Dermis microvascular lymphatic vessel endothelial cell (primary cell): ENCODE measurements around the gene RAD51B. TPM values are rescaled to one million over a fixed set of nuclear protein-coding genes. Genes with fewer than 3 reads are reported as not detected.

Source experiments
- DNase-seq, 2 donors: peaks; one replicate each; pipeline versions ENCODE4 v3.0.0 to v3.0.0-alpha.2; 2010; ENCODE audit warnings: low read depth in 2 of 2
- total RNA-seq: library from RNA; depleted of rRNA; stranded (reverse); fragments of >200 nt; gene quantifications from 2 replicates; pipeline ENCODE4 v1.2.1, GENCODE V29; 2014

Gene RAD51B
- total RNA-seq, 1 donor from 2014 or later, result 9.2 TPM

- no peak for DNase-seq
These were observed 913.7 kb downstream of the RAD51B start for GRCh38 chr14:68733086-68733914.

GRCh38 chr14:68734231-68734732 is 914.7 kb downstream of the RAD51B start:
- peak in 1 of 2 donors; percentile 49 for DNase-seq

GRCh38 chr14:68735856-68736255 is 916.3 kb downstream of the RAD51B start:
- DNase-seq, result no peak

- DNase-seq, result no peak
These were observed 916.9 kb downstream of the RAD51B start for GRCh38 chr14:68736471-68736871.

GRCh38 chr14:68737086-68737485 is 917.5 kb downstream of the RAD51B start:
- no peak for DNase-seq

GRCh38 chr14:68738559-68738958 is 919.0 kb downstream of the RAD51B start:
- DNase-seq, result no peak

- no peak for DNase-seq
These were observed 920.1 kb downstream of the RAD51B start for GRCh38 chr14:68739701-68740100.

- DNase-seq, result no peak
These were observed 921.4 kb downstream of the RAD51B start for GRCh38 chr14:68740788-68741476.

GRCh38 chr14:68741477-68741791 is 921.9 kb downstream of the RAD51B start:
- DNase-seq, result no peak

GRCh38 chr14:68741839-68742470 is 922.4 kb downstream of the RAD51B start:
- DNase-seq, result no peak

- DNase-seq, result no peak
These were observed 925.0 kb downstream of the RAD51B start for GRCh38 chr14:68744613-68745012.

GRCh38 chr14:68747393-68747792 is 927.8 kb downstream of the RAD51B start:
- no peak for DNase-seq

- no peak for DNase-seq
These were observed 928.7 kb downstream of the RAD51B start for GRCh38 chr14:68748260-68748659.

- no peak for DNase-seq
These were observed 929.1 kb downstream of the RAD51B start for GRCh38 chr14:68748691-68749090.

- no peak for DNase-seq
These were observed 930.2 kb downstream of the RAD51B start for GRCh38 chr14:68749487-68750475.

GRCh38 chr14:68752271-68753006 is 932.9 kb downstream of the RAD51B start:
- DNase-seq, result no peak

- DNase-seq, result no peak
These were observed 934.1 kb downstream of the RAD51B start for GRCh38 chr14:68753690-68754089.

- no peak for DNase-seq
These were observed 935.4 kb downstream of the RAD51B start for GRCh38 chr14:68755016-68755353.

- DNase-seq, result no peak
These were observed 936.5 kb downstream of the RAD51B start for GRCh38 chr14:68756000-68756481.

- DNase-seq, result no peak
These were observed 937.2 kb downstream of the RAD51B start for GRCh38 chr14:68756734-68757133.
